H9 (cell line): ENCODE results near the gene APOL5. TPM values are rescaled to one million over a fixed set of nuclear protein-coding genes. Genes with fewer than 3 reads are reported as not detected.

Experiments used
- DNase-seq: peaks from one replicate; pipeline ENCODE4 v3.0.0-alpha.2; 2017
- H2AFZ ChIP-seq: one replicate; pipeline ENCODE4 v1.6.1; 2013; ENCODE audit warnings: mild to moderate bottlenecking, low read length, control low read depth, moderate library complexity
- H2AK5ac ChIP-seq: 2 replicates; pipeline ENCODE4 v1.6.1; 2013; ENCODE audit warnings: low read length, control low read depth, mixed read lengths; ENCODE audit not compliant: insufficient read length
- H2BK120ac ChIP-seq: one replicate; pipeline ENCODE4 v1.6.1; 2013; ENCODE audit warnings: low read depth, mild to moderate bottlenecking, low read length, control low read depth, inconsistent platforms; ENCODE audit not compliant: poor library complexity, severe bottlenecking
- H2BK12ac ChIP-seq: 2 replicates; pipeline ENCODE4 v1.6.1; 2013; ENCODE audit warnings: low read length, control low read depth, mixed read lengths, low read depth; ENCODE audit not compliant: insufficient read length
- H2BK15ac ChIP-seq: 2 replicates; pipeline ENCODE4 v1.6.1; 2013; ENCODE audit warnings: low read depth, low read length, control low read depth
- H2BK20ac ChIP-seq: one replicate; pipeline ENCODE4 v1.6.1; 2013; ENCODE audit warnings: low read depth, mild to moderate bottlenecking, low read length, control low read depth, inconsistent platforms; ENCODE audit not compliant: poor library complexity, severe bottlenecking
- H2BK5ac ChIP-seq: 2 replicates; pipeline ENCODE4 v1.6.1; 2013; ENCODE audit warnings: low read length, control low read depth, mixed read lengths; ENCODE audit not compliant: insufficient read length
- H3K14ac ChIP-seq: 2 replicates; pipeline ENCODE4 v1.6.1; 2013; ENCODE audit warnings: low read length, control low read depth; ENCODE audit not compliant: insufficient read depth
- H3K18ac ChIP-seq: 2 replicates; pipeline ENCODE4 v1.6.1; 2013; ENCODE audit warnings: low read depth, mild to moderate bottlenecking, mixed read lengths, low read length, control low read depth; ENCODE audit not compliant: insufficient read length
- H3K23ac ChIP-seq: 2 replicates; pipeline ENCODE4 v1.6.1; 2013; ENCODE audit warnings: low read length, control low read depth, mixed read lengths, low read depth; ENCODE audit not compliant: insufficient read length
- H3K23me2 ChIP-seq: 2 replicates; pipeline ENCODE4 v1.6.1; 2013; ENCODE audit warnings: low read depth, mild to moderate bottlenecking, mixed read lengths, low read length, control low read depth; ENCODE audit not compliant: insufficient read length, poor library complexity, severe bottlenecking
- H3K27ac ChIP-seq: 2 replicates; pipeline ENCODE4 v1.5.1; 2013; ENCODE audit warnings: low read length, control low read depth, mixed read lengths, low read depth; ENCODE audit not compliant: insufficient read length
- H3K27me3 ChIP-seq: 2 replicates; pipeline ENCODE4 v1.6.1; 2013; ENCODE audit warnings: low read length, control low read depth, inconsistent platforms; ENCODE audit not compliant: insufficient read depth
- H3K4ac ChIP-seq: 2 replicates; pipeline ENCODE4 v1.6.1; 2013; ENCODE audit warnings: low read depth, mild to moderate bottlenecking, control low read depth, inconsistent platforms, low read length, moderate library complexity
- H3K4me1 ChIP-seq: 2 replicates; pipeline ENCODE4 v1.6.1; 2013; ENCODE audit warnings: low read length, control low read depth, inconsistent platforms; ENCODE audit not compliant: insufficient read depth
- H3K4me2 ChIP-seq: 2 replicates; pipeline ENCODE4 v1.6.1; 2013; ENCODE audit warnings: low read length, control low read depth, mixed read lengths; ENCODE audit not compliant: insufficient read length, insufficient read depth
- H3K56ac ChIP-seq: 2 replicates; pipeline ENCODE4 v1.6.1; 2013; ENCODE audit warnings: low read depth, mild to moderate bottlenecking, mixed read lengths, low read length, control low read depth; ENCODE audit not compliant: insufficient read length
- H3K79me1 ChIP-seq: 2 replicates; pipeline ENCODE4 v1.6.1; 2013; ENCODE audit warnings: low read depth, mild to moderate bottlenecking, moderate library complexity, low read length, control low read depth, inconsistent platforms; ENCODE audit not compliant: insufficient read depth, poor library complexity, severe bottlenecking
- H3K79me2 ChIP-seq: 2 replicates; pipeline ENCODE4 v1.6.1; 2013; ENCODE audit warnings: low read length, control low read depth, inconsistent platforms; ENCODE audit not compliant: insufficient read depth
- H3K9ac ChIP-seq: 2 replicates; pipeline ENCODE4 v1.6.1; 2013; ENCODE audit warnings: low read length, control low read depth, mixed read lengths; ENCODE audit not compliant: insufficient read length; ENCODE audit errors: extremely low read depth
- H3K9me3 ChIP-seq: one replicate; pipeline ENCODE4 v1.6.1; 2013; ENCODE audit warnings: low read depth, low read length, inconsistent platforms; ENCODE audit not compliant: control insufficient read depth
- H3T11ph ChIP-seq: one replicate; pipeline ENCODE4 v1.6.1; 2013; ENCODE audit warnings: mild to moderate bottlenecking, low read length, control low read depth, inconsistent platforms
- H4K20me1 ChIP-seq: one replicate; pipeline ENCODE4 v1.6.1; 2013; ENCODE audit not compliant: control insufficient read depth, insufficient read length, insufficient read depth
- H4K5ac ChIP-seq: 2 replicates; pipeline ENCODE4 v1.6.1; 2013; ENCODE audit warnings: low read depth, mild to moderate bottlenecking, mixed read lengths, low read length, control low read depth; ENCODE audit not compliant: insufficient read length
- H4K8ac ChIP-seq: replicated peaks from 2 replicates; pipeline ENCODE4 v1.6.1; 2013; ENCODE audit warnings: low read length, control low read depth, mixed read lengths, low read depth; ENCODE audit not compliant: insufficient read length
- H4K91ac ChIP-seq: 2 replicates; pipeline ENCODE4 v1.6.1; 2013; ENCODE audit warnings: low read depth, mild to moderate bottlenecking, moderate library complexity, mixed read lengths, low read length, control low read depth; ENCODE audit not compliant: insufficient read length
- H3K27ac Mint-ChIP-seq, 3 experiments: 2 replicates in 2 of 3; 3 replicates in 1 of 3; pipeline ENCODE4 v1.8.0; 2020 to 2021; ENCODE audit warnings: mixed read lengths in 3 of 3, mild to moderate bottlenecking in 1 of 3, moderate library complexity in 1 of 3
- H3K27me3 Mint-ChIP-seq: 2 replicates; pipeline ENCODE4 v1.8.0; 2021; ENCODE audit warnings: low read depth, mild to moderate bottlenecking, moderate library complexity, mixed read lengths
- H3K36me3 Mint-ChIP-seq, 3 experiments: 2 replicates in 2 of 3; 3 replicates in 1 of 3; pipeline ENCODE4 v1.8.0; 2020 to 2021; ENCODE audit warnings: low read depth in 3 of 3, mixed read lengths in 3 of 3; ENCODE audit not compliant: insufficient read depth in 1 of 3
- H3K4me1 Mint-ChIP-seq, 2 experiments: 2 replicates each; pipeline ENCODE4 v1.8.0; 2020; ENCODE audit warnings: mixed read lengths in 2 of 2
- H3K4me3 Mint-ChIP-seq, 2 experiments: 2 replicates in 1 of 2; 3 replicates in 1 of 2; pipeline ENCODE4 v1.8.0; 2020 to 2021; ENCODE audit warnings: mild to moderate bottlenecking in 2 of 2, mixed read lengths in 2 of 2, moderate library complexity in 1 of 2
- H3K9me3 Mint-ChIP-seq, 2 experiments: 2 replicates in 1 of 2; 3 replicates in 1 of 2; pipeline ENCODE4 v1.8.0; 2020; ENCODE audit warnings: mild to moderate bottlenecking in 2 of 2, mixed read lengths in 2 of 2, moderate library complexity in 1 of 2
- CTCF ChIP-seq: fragments of 200-600 bp; sonication (generic); conservative IDR thresholded peaks from 3 replicates; pipeline ENCODE4 v1.8.0; 2021; ENCODE audit warnings: antibody characterized with exemption, mild to moderate bottlenecking
- WGBS: extraction: QIAGEN DNeasy Blood & Tissue Kit; methylation state at CpG from one replicate; pipeline ENCODE4 v1.1.7; 2013; ENCODE audit warnings: missing lambda C conversion rate, low lambda C conversion rate, mixed read lengths; ENCODE audit not compliant: insufficient read length; ENCODE audit errors: extremely low coverage; 5-methylcytosine and 5-hydroxymethylcytosine counted together
- total RNA-seq: library from RNA; stranded (reverse); gene quantifications from 2 replicates; pipeline ENCODE4 v1.2.1, GENCODE V29; 2021

APOL5 gene
- total RNA-seq, 1 experiment from 2014 or later = not detected

- Histone ChIP-seq H4K8ac (no peak overlapping the region), H3K4ac (no peak overlapping the region), H2BK120ac (no peak overlapping the region), H3K56ac (no peak overlapping the region), H3K23ac (no peak overlapping the region), H3K27me3 (no peaks in the 10 kb centered on the region; the same call in 1 of the 2 replicates), H3K79me2 (no peaks in the 10 kb centered on the region), H2BK20ac (no peak overlapping the region), H2AK5ac (no peak overlapping the region), H4K5ac (no peak overlapping the region), H3K14ac (no peak overlapping the region), H3K9me3 (no peaks in the 10 kb centered on the region), H2BK12ac (no peak overlapping the region), H3K4me1 (no peaks in the 10 kb centered on the region), H4K20me1 (no peaks in the 10 kb centered on the region), H3K4me2 (no peak overlapping the region), H2BK5ac (no peak overlapping the region), H3K18ac (no peak overlapping the region), H3K79me1 (no peaks in the 10 kb centered on the region), H3K23me2 (no peaks in the 10 kb centered on the region), H2AFZ (no peak overlapping the region), H3T11ph (no peak overlapping the region), H3K9ac (no peak overlapping the region), H2BK15ac (no peak overlapping the region), H3K27ac (no peak overlapping the region), H4K91ac (no peak overlapping the region)
- peaks cover 0 to 3% of the 10 kb centered on the region in 2 experiments; a peak in 3 of 4 replicates for H3K4me1 Mint-ChIP-seq
- DNase-seq = no peak
- peaks cover 12 to 36% (median 29%) of the 10 kb centered on the region in 3 experiments; a peak in 6 of 7 replicates for H3K36me3 Mint-ChIP-seq
- H3K9me3 Mint-ChIP-seq = no peaks in the 10 kb centered on the region
- WGBS = no CpG with 5 or more reads among the region's 1 CpG
- H3K4me3 Mint-ChIP-seq = no peak overlapping the region
- no peak overlapping the region for H3K27ac Mint-ChIP-seq
- H3K27me3 Mint-ChIP-seq = no peaks in the 10 kb centered on the region
- TF ChIP-seq CTCF = no peak
Observed at GRCh38 chr22:35758394-35758793, 40.7 kb downstream of the APOL5 start.
